Loucy (cell line): Measurements from ENCODE around the gene CEP72.
"Not testable (repeated sequence)": the region's sequence is repeated elsewhere in the genome, so short reads cannot be mapped to it uniquely, and the experiment has no call there.

ENCODE experiments used
- H2AFZ ChIP-seq: fragments of 200-600 bp; sonication (generic); 2 replicates; pipeline ENCODE4 v1.6.0; 2016; ENCODE audit warnings: antibody characterized with exemption, mild to moderate bottlenecking, low read length, moderate library complexity
- H3F3A ChIP-seq: fragments of 200-600 bp; 2 replicates; pipeline ENCODE4 v1.6.0; 2016; ENCODE audit warnings: antibody characterized with exemption, low read depth, mild to moderate bottlenecking
- H3K27me3 ChIP-seq: fragments of 200-600 bp; sonication (generic); 2 replicates; pipeline ENCODE4 v1.6.1; 2014; ENCODE audit warnings: low read length, mild to moderate bottlenecking; ENCODE audit not compliant: insufficient read depth, poor library complexity, severe bottlenecking
- H3K36me3 ChIP-seq: fragments of 200-600 bp; sonication (generic); 2 replicates; pipeline ENCODE4 v1.6.1; 2016; ENCODE audit warnings: low read length; ENCODE audit not compliant: insufficient read depth
- H3K4me1 ChIP-seq: fragments of 200-600 bp; sonication (generic); 2 replicates; pipeline ENCODE4 v1.5.1; 2014; ENCODE audit warnings: low read length, mild to moderate bottlenecking; ENCODE audit not compliant: insufficient read depth, poor library complexity, severe bottlenecking
- H3K4me2 ChIP-seq: fragments of 200-600 bp; sonication (generic); 2 replicates; pipeline ENCODE4 v1.6.0; 2014; ENCODE audit warnings: antibody characterized with exemption, low read length, low read depth, mild to moderate bottlenecking; ENCODE audit not compliant: poor library complexity, severe bottlenecking
- H3K4me3 ChIP-seq: fragments of 200-600 bp; sonication (generic); 2 replicates; pipeline ENCODE4 v1.5.1; 2014; ENCODE audit warnings: low read length, mild to moderate bottlenecking, mixed read lengths; ENCODE audit not compliant: poor library complexity, severe bottlenecking
- H3K79me2 ChIP-seq: fragments of 200-600 bp; sonication (generic); 2 replicates; pipeline ENCODE4 v1.6.1; 2014; ENCODE audit warnings: low read length; ENCODE audit not compliant: insufficient read depth
- H3K9ac ChIP-seq: fragments of 200-600 bp; sonication (generic); 2 replicates; pipeline ENCODE4 v1.6.0; 2014; ENCODE audit warnings: mild to moderate bottlenecking, low read depth, low read length, moderate library complexity; ENCODE audit not compliant: poor library complexity, severe bottlenecking
- H3K9me2 ChIP-seq: fragments of 200-600 bp; sonication (generic); replicated peaks from 2 replicates; pipeline ENCODE4 v1.6.1; 2016; ENCODE audit warnings: low read depth, low read length, mixed read lengths
- H3K9me3 ChIP-seq: fragments of 200-600 bp; sonication (generic); 2 replicates; pipeline ENCODE4 v1.6.1; 2014; ENCODE audit warnings: mild to moderate bottlenecking, antibody characterized with exemption, low read length, low read depth; ENCODE audit not compliant: insufficient read depth
- H4K20me1 ChIP-seq: fragments of 200-600 bp; sonication (generic); 2 replicates; pipeline ENCODE4 v1.6.0; 2014; ENCODE audit warnings: antibody characterized with exemption, low read length, mild to moderate bottlenecking; ENCODE audit not compliant: insufficient read depth, poor library complexity, severe bottlenecking
- EZH2phosphoT487 ChIP-seq: fragments of 200-600 bp; IDR thresholded peaks from 2 replicates; pipeline ENCODE4 v1.6.1; 2018; ENCODE audit warnings: antibody characterized with exemption, mild to moderate bottlenecking, moderate library complexity, borderline replicate concordance
- TF ChIP-seq, protein P1 (sequence below): fragments of 200-600 bp; sonication (generic); conservative IDR thresholded peaks from 2 replicates; pipeline ENCODE4 v1.5.1; 2014; ENCODE audit warnings: mild to moderate bottlenecking, antibody characterized with exemption, low read length

CEP72 gene

GRCh38 chr5:676699-677076 is 64.5 kb downstream of the CEP72 start:
- TF ChIP-seq, protein P1, sequence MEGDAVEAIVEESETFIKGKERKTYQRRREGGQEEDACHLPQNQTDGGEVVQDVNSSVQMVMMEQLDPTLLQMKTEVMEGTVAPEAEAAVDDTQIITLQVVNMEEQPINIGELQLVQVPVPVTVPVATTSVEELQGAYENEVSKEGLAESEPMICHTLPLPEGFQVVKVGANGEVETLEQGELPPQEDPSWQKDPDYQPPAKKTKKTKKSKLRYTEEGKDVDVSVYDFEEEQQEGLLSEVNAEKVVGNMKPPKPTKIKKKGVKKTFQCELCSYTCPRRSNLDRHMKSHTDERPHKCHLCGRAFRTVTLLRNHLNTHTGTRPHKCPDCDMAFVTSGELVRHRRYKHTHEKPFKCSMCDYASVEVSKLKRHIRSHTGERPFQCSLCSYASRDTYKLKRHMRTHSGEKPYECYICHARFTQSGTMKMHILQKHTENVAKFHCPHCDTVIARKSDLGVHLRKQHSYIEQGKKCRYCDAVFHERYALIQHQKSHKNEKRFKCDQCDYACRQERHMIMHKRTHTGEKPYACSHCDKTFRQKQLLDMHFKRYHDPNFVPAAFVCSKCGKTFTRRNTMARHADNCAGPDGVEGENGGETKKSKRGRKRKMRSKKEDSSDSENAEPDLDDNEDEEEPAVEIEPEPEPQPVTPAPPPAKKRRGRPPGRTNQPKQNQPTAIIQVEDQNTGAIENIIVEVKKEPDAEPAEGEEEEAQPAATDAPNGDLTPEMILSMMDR: no peak
- TF ChIP-seq EZH2phosphoT487: no peak
- Histone ChIP-seq H3K4me2 (no peak overlapping the region), H3K79me2 (no peaks in the 10 kb centered on the region), H3K27me3 (no peaks in the 10 kb centered on the region), H3K36me3 (no peaks in the 10 kb centered on the region), H3F3A (no peaks in the 10 kb centered on the region), H3K4me3 (no peak overlapping the region), H4K20me1 (no peaks in the 10 kb centered on the region), H3K9me2 (no peaks in the 10 kb centered on the region), H3K4me1 (no peaks in the 10 kb centered on the region), H3K9ac (no peak overlapping the region), H3K9me3 (no peaks in the 10 kb centered on the region), H2AFZ (no peak overlapping the region)

- H3K36me3 ChIP-seq: no peaks in the 10 kb centered on the region
- no peaks in the 10 kb centered on the region for H3K27me3 ChIP-seq
- no peak overlapping the region for H3K9ac ChIP-seq
- no peaks in the 10 kb centered on the region for H3K79me2 ChIP-seq
- no peak overlapping the region for H2AFZ ChIP-seq
- H3K4me2 ChIP-seq: no peak overlapping the region
- H3K4me3 ChIP-seq: no peak overlapping the region
- H3K9me3 ChIP-seq: no peaks in the 10 kb centered on the region
- H4K20me1 ChIP-seq: no peaks in the 10 kb centered on the region
- H3K9me2 ChIP-seq: no peaks in the 10 kb centered on the region
- H3K4me1 ChIP-seq: no peaks in the 10 kb centered on the region
- no peaks in the 10 kb centered on the region for H3F3A ChIP-seq
- TF ChIP-seq EZH2phosphoT487: no peak
- TF ChIP-seq, protein P1: no peak
Observed at GRCh38 chr5:677131-678101, 65.3 kb downstream of the CEP72 start.

DNA sequence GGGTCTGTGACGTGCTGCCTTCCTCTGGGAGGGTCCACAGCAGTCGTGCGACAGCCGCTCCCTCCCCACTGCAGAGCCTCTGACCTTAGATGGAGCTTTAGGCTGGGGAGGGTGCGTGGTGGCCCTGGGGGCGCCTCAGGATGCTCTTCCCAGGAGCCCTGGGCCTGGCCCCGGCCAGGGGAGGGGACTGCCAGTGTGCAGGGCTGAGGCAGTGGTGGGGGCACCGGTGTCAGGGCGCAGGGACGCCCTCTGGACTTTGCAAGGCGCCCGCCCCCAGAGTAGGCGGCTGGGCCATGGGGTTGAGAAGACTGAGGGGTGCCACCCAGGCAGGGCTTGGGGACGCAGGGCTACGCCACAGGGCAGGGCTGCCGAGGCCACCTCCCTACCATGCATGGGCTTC is 66.4 kb downstream of the CEP72 start:
- not testable (repeated sequence) for H3K4me1 ChIP-seq, H3K4me2 ChIP-seq, H2AFZ ChIP-seq, H3K9ac ChIP-seq, H4K20me1 ChIP-seq, H3K9me3 ChIP-seq, H3K27me3 ChIP-seq, H3K79me2 ChIP-seq, H3F3A ChIP-seq, H3K9me2 ChIP-seq, H3K4me3 ChIP-seq, H3K36me3 ChIP-seq

DNA sequence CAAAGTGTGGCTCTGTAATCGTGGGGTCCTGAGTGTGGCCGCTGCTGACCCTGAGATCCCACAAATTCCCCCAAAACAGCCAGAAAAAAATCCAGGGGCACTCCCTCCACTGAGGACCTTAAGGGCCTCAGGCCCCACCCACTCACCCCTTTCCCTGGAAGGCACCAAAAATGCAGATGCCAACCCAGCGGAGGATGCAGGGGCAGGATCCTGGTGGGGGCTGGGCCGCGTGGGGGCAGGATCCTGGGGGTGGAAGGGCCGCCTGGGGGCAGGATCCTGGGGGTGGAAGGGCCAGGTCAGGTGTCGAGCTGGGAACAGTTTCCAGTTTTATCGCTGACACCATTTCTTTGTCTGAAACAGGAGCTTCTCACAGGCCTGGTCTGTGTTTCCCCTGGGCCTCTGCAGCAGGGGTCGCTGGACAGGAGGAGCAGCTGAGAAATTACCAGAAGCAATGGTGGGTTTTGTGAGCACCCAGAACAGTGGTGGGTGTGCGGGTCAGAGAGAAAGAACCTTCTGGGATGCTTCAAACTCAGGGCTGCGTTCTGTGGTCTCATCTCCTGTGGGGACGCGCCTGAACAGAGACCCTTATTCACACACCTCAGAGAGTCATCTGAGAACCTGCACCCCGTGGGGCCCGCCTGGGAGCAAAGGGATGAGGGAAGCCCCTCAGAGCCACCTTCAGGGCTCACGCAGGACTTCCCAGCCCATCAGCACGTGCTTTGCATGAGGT is 67.2 kb downstream of the CEP72 start:
- H3K9me3 ChIP-seq, H4K20me1 ChIP-seq, H2AFZ ChIP-seq, H3K9me2 ChIP-seq, H3F3A ChIP-seq, H3K4me2 ChIP-seq, H3K4me1 ChIP-seq, H3K79me2 ChIP-seq, H3K4me3 ChIP-seq, H3K9ac ChIP-seq, H3K27me3 ChIP-seq, H3K36me3 ChIP-seq: not testable (repeated sequence)

- H3K27me3 ChIP-seq, H4K20me1 ChIP-seq, H3K9ac ChIP-seq, H3K4me2 ChIP-seq, H3K9me3 ChIP-seq, H2AFZ ChIP-seq, H3K79me2 ChIP-seq, H3K4me3 ChIP-seq, H3K36me3 ChIP-seq, H3F3A ChIP-seq, H3K4me1 ChIP-seq, H3K9me2 ChIP-seq: not testable (repeated sequence)
Observed at GRCh38 chr5:680118-680795, 68.1 kb downstream of the CEP72 start.
